Measurements from ENCODE around the gene PPM1H. TPM values are rescaled to one million over a fixed set of nuclear protein-coding genes. Genes with fewer than 3 reads are reported as not detected.

PPM1H gene
- polyA plus RNA-seq (2013, experiment 1 of 2) = 1.0 TPM
- polyA plus RNA-seq (2013, experiment 2 of 2) = 1.1 TPM

DNA sequence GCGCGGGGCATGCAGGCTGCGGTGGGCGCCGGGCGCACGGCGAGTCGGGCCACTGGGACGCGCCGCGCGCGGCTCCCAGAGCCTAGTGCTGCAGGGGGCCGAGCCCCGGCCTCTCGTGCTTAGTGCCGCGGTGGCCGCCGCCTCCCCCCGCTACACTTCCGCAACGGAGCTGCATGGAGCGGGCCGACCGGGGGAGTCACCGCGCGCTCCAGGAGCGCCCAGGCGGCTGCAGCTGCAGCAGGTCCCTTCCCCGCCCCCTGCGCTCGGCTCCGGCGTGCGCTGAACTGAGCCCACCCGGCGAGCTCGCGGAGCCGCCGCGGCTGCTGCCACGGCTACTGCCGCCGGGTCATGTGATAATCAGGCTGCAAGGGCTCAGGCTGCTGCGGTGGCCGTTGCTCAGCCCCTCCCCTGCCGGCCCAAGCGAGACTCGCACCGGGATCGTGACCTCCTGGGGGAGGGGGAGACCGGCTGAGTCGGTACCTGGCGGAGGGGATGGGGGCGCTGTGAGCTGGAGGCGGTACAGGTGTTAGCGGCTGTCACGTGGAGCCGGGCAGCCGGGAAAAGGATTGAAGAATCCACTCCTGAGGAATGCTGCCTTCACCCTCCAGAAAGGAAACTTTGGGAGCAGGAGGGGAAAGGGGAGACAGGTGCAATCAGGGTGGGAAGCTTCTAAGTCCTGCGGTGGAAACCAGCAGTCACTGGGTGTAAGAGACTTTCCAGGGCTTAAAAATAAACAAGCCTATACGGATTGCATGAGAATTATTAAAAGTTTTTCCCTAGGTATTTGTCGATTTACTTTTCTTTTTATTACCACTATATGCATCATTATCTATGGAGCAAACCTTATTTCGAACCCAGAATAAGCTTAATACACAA is at the start of gene PPM1H:
Gene PPM1H, minus strand, starts transcription at position 352 of the 876 bp plus-strand sequence. CDS start 414 bp downstream, outside the sequence.
- no peak within 1 kb of the TSS for H4K91ac ChIP-seq (ENCODE audit: low read length)
- H2BK15ac ChIP-seq (ENCODE audit: low read depth, poor library complexity, severe bottlenecking) = peak within 1 kb of the TSS; percentile 45
- H4K8ac ChIP-seq (ENCODE audit: low read length) = peak within 1 kb of the TSS; percentile 69
- H3K36me3 ChIP-seq (ENCODE audit: control insufficient read depth in 1 of 2, insufficient read depth in 2 of 2, low read depth in 1 of 2, low read length in 2 of 2) = no peaks in the 10 kb centered on the region
- peak within 1 kb of the TSS in 1 of 2 experiments; percentile 41 for H3K23ac ChIP-seq (ENCODE audit: low read length in 2 of 2)
- under 1% methylated on average over 54 of the region's 69 CpGs for WGBS
- peak within 1 kb of the TSS; percentile 33 for H2BK5ac ChIP-seq (ENCODE audit: low read depth, low read length, poor library complexity, severe bottlenecking)
- H3K18ac ChIP-seq (ENCODE audit: low read depth in 1 of 2, low read length in 2 of 2) = peak within 1 kb of the TSS; percentile 50 to 52
- H2BK12ac ChIP-seq (ENCODE audit: low read length in 2 of 2) = no peak within 1 kb of the TSS
- H3K9ac ChIP-seq (ENCODE audit: low read length) = peak within 1 kb of the TSS; percentile 64
- H2AK5ac ChIP-seq (ENCODE audit: low read length, severe bottlenecking) = no peak within 1 kb of the TSS
- H3K27me3 ChIP-seq (ENCODE audit: control insufficient read depth in 1 of 2, insufficient read depth in 1 of 2, low read length in 2 of 2) = peaks cover 0 to 42% of the 10 kb centered on the region in 2 experiments
- peaks cover 6% of the 10 kb centered on the region for H3K79me1 ChIP-seq (replicated peaks; ENCODE audit: low read length, poor library complexity, severe bottlenecking)
- no peaks in the 10 kb centered on the region for H3K9me3 ChIP-seq (ENCODE audit: control insufficient read depth, low read length)
- peak within 1 kb of the TSS; percentile 97 for H3K4me2 ChIP-seq (ENCODE audit: low read length, poor library complexity, severe bottlenecking)
- H3K4me1 ChIP-seq (ENCODE audit: control insufficient read depth, insufficient read depth, low read depth, low read length) = peaks cover 4% of the 10 kb centered on the region
- H2BK120ac ChIP-seq (ENCODE audit: low read depth, low read length) = no peak within 1 kb of the TSS
- H2AFZ ChIP-seq (ENCODE audit: low read depth, low read length) = peak within 1 kb of the TSS; percentile 83
- H3K14ac ChIP-seq (ENCODE audit: low read length in 2 of 2) = peak within 1 kb of the TSS in 1 of 2 experiments; percentile 80
- peak within 1 kb of the TSS; percentile 44 for H3K27ac ChIP-seq (ENCODE audit: low read length, poor library complexity, severe bottlenecking)
- DNase-seq = peak; percentile 60
- H3K4ac ChIP-seq (ENCODE audit: low read depth in 1 of 2, low read length in 2 of 2) = peak within 1 kb of the TSS in 1 of 2 experiments; percentile 5
- H3K4me3 ChIP-seq (ENCODE audit: insufficient read depth in 1 of 2, low read depth in 1 of 2, low read length in 2 of 2) = peak within 1 kb of the TSS; percentile 67 to 84

- no peak overlapping the region for H2AFZ ChIP-seq (ENCODE audit: low read depth, low read length)
- 27% methylated on average over 3 of the region's 4 CpGs for WGBS
- no peak overlapping the region for H3K4me3 ChIP-seq (ENCODE audit: insufficient read depth in 1 of 2, low read depth in 1 of 2, low read length in 2 of 2)
- H3K4me1 ChIP-seq (ENCODE audit: control insufficient read depth, insufficient read depth, low read depth, low read length) = no peaks in the 10 kb centered on the region
- H3K79me1 ChIP-seq (replicated peaks; ENCODE audit: low read length, poor library complexity, severe bottlenecking) = no peaks in the 10 kb centered on the region
- H3K27ac ChIP-seq (ENCODE audit: low read length, poor library complexity, severe bottlenecking) = no peak overlapping the region
- no peak overlapping the region for H2AK5ac ChIP-seq (ENCODE audit: low read length, severe bottlenecking)
- no peak overlapping the region for H3K4me2 ChIP-seq (ENCODE audit: low read length, poor library complexity, severe bottlenecking)
- no peak overlapping the region for H3K18ac ChIP-seq (ENCODE audit: low read depth in 1 of 2, low read length in 2 of 2)
- no peak overlapping the region for H3K14ac ChIP-seq (ENCODE audit: low read length in 2 of 2)
- H4K8ac ChIP-seq (ENCODE audit: low read length) = no peak overlapping the region
- no peak overlapping the region for H3K4ac ChIP-seq (ENCODE audit: low read depth in 1 of 2, low read length in 2 of 2)
- no peaks in the 10 kb centered on the region for H3K9me3 ChIP-seq (ENCODE audit: control insufficient read depth, low read length)
- no peak overlapping the region for H3K9ac ChIP-seq (ENCODE audit: low read length)
- H2BK12ac ChIP-seq (ENCODE audit: low read length in 2 of 2) = no peak overlapping the region
- H3K27me3 ChIP-seq (ENCODE audit: control insufficient read depth in 1 of 2, insufficient read depth in 1 of 2, low read length in 2 of 2) = no peaks in the 10 kb centered on the region
- H3K36me3 ChIP-seq (ENCODE audit: control insufficient read depth in 1 of 2, insufficient read depth in 2 of 2, low read depth in 1 of 2, low read length in 2 of 2) = no peaks in the 10 kb centered on the region
- H2BK15ac ChIP-seq (ENCODE audit: low read depth, poor library complexity, severe bottlenecking) = no peak overlapping the region
- DNase-seq = no peak
- H4K91ac ChIP-seq (ENCODE audit: low read length) = no peak overlapping the region
- H2BK120ac ChIP-seq (ENCODE audit: low read depth, low read length) = no peak overlapping the region
- H2BK5ac ChIP-seq (ENCODE audit: low read depth, low read length, poor library complexity, severe bottlenecking) = no peak overlapping the region
- H3K23ac ChIP-seq (ENCODE audit: low read length in 2 of 2) = no peak overlapping the region
Observed at GRCh38 chr12:62983594-62983993, 48.6 kb upstream of the PPM1H start.

DNA sequence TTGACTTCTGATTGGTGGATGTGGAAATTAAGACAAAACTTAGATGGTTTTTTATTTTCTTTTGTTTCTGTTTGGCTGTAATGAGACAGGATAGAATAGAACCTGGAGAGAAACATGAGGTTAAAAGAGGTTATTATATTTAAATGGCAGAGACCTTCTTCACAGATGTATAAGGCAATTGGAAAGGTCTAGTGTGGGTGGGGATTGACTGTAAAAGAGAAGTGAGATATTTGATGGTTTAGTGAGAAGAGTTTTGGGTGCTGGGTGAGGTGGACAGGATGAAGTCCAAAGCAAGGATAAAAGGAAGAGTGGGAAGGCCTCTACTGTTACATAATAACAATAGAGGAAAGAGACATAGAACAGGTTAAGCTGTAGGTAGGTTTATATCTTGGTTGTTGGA is 43.8 kb upstream of the PPM1H start:
- Histone ChIP-seq H3K27ac (ENCODE audit: low read length, poor library complexity, severe bottlenecking) (no peak overlapping the region), H2BK5ac (ENCODE audit: low read depth, low read length, poor library complexity, severe bottlenecking) (no peak overlapping the region), H3K4me1 (ENCODE audit: control insufficient read depth, insufficient read depth, low read depth, low read length) (no peaks in the 10 kb centered on the region), H3K27me3 (ENCODE audit: control insufficient read depth in 1 of 2, insufficient read depth in 1 of 2, low read length in 2 of 2) (no peaks in the 10 kb centered on the region), H4K8ac (ENCODE audit: low read length) (no peak overlapping the region), H3K4me2 (ENCODE audit: low read length, poor library complexity, severe bottlenecking) (no peak overlapping the region), H2AFZ (ENCODE audit: low read depth, low read length) (no peak overlapping the region), H3K9me3 (ENCODE audit: control insufficient read depth, low read length) (no peaks in the 10 kb centered on the region), H4K91ac (ENCODE audit: low read length) (no peak overlapping the region), H3K23ac (ENCODE audit: low read length in 2 of 2) (no peak overlapping the region), H3K79me1 (replicated peaks; ENCODE audit: low read length, poor library complexity, severe bottlenecking) (no peaks in the 10 kb centered on the region), H3K18ac (ENCODE audit: low read depth in 1 of 2, low read length in 2 of 2) (no peak overlapping the region), H2BK15ac (ENCODE audit: low read depth, poor library complexity, severe bottlenecking) (no peak overlapping the region), H3K14ac (ENCODE audit: low read length in 2 of 2) (no peak overlapping the region), H2BK12ac (ENCODE audit: low read length in 2 of 2) (no peak overlapping the region), H3K9ac (ENCODE audit: low read length) (no peak overlapping the region), H2AK5ac (ENCODE audit: low read length, severe bottlenecking) (no peak overlapping the region), H2BK120ac (ENCODE audit: low read depth, low read length) (no peak overlapping the region), H3K36me3 (ENCODE audit: control insufficient read depth in 1 of 2, insufficient read depth in 2 of 2, low read depth in 1 of 2, low read length in 2 of 2) (no peaks in the 10 kb centered on the region), H3K4ac (ENCODE audit: low read depth in 1 of 2, low read length in 2 of 2) (no peak overlapping the region), H3K4me3 (ENCODE audit: insufficient read depth in 1 of 2, low read depth in 1 of 2, low read length in 2 of 2) (no peak overlapping the region)
- no peak for DNase-seq

DNA sequence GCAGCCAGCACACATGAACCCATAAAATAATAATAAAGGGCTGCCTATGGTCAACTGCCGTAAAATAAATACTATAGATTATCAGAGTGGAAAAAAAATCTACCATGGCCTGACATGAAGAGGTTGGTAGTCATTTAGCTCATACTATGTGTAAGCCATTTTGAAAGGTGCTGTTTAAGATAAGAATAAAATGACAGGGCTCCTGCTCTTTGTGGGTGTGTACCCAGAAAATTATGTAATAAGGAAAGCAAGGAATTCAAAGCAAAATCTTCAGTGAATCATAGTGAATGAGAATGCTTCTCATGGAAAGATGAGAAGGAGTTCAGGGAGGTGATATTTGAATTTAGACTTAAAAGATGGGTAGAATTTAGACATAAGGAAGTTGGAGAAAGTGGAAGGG is 42.9 kb upstream of the PPM1H start:
- H2BK12ac ChIP-seq (ENCODE audit: low read length in 2 of 2) = no peak overlapping the region
- no peak overlapping the region for H3K27ac ChIP-seq (ENCODE audit: low read length, poor library complexity, severe bottlenecking)
- H3K4me3 ChIP-seq (ENCODE audit: insufficient read depth in 1 of 2, low read depth in 1 of 2, low read length in 2 of 2) = no peak overlapping the region
- WGBS = 95% methylated on average over 1 of the region's 1 CpG
- no peak overlapping the region for H3K14ac ChIP-seq (ENCODE audit: low read length in 2 of 2)
- H3K4me2 ChIP-seq (ENCODE audit: low read length, poor library complexity, severe bottlenecking) = no peak overlapping the region
- no peak overlapping the region for H3K18ac ChIP-seq (ENCODE audit: low read depth in 1 of 2, low read length in 2 of 2)
- no peaks in the 10 kb centered on the region for H3K79me1 ChIP-seq (replicated peaks; ENCODE audit: low read length, poor library complexity, severe bottlenecking)
- no peaks in the 10 kb centered on the region for H3K36me3 ChIP-seq (ENCODE audit: control insufficient read depth in 1 of 2, insufficient read depth in 2 of 2, low read depth in 1 of 2, low read length in 2 of 2)
- H2AFZ ChIP-seq (ENCODE audit: low read depth, low read length) = no peak overlapping the region
- H3K23ac ChIP-seq (ENCODE audit: low read length in 2 of 2) = no peak overlapping the region
- no peak overlapping the region for H4K91ac ChIP-seq (ENCODE audit: low read length)
- no peaks in the 10 kb centered on the region for H3K9me3 ChIP-seq (ENCODE audit: control insufficient read depth, low read length)
- no peak overlapping the region for H3K9ac ChIP-seq (ENCODE audit: low read length)
- no peaks in the 10 kb centered on the region for H3K4me1 ChIP-seq (ENCODE audit: control insufficient read depth, insufficient read depth, low read depth, low read length)
- no peak overlapping the region for H2BK120ac ChIP-seq (ENCODE audit: low read depth, low read length)
- no peak overlapping the region for H4K8ac ChIP-seq (ENCODE audit: low read length)
- H3K27me3 ChIP-seq (ENCODE audit: control insufficient read depth in 1 of 2, insufficient read depth in 1 of 2, low read length in 2 of 2) = no peaks in the 10 kb centered on the region
- H2BK5ac ChIP-seq (ENCODE audit: low read depth, low read length, poor library complexity, severe bottlenecking) = no peak overlapping the region
- DNase-seq = no peak
- H2BK15ac ChIP-seq (ENCODE audit: low read depth, poor library complexity, severe bottlenecking) = no peak overlapping the region
- H3K4ac ChIP-seq (ENCODE audit: low read depth in 1 of 2, low read length in 2 of 2) = no peak overlapping the region
- no peak overlapping the region for H2AK5ac ChIP-seq (ENCODE audit: low read length, severe bottlenecking)

Measured in mesenchymal stem cell (in vitro differentiated cells and primary cell).